ENCODE data around the gene ABCA13.

The ABCA13 gene

DNA sequence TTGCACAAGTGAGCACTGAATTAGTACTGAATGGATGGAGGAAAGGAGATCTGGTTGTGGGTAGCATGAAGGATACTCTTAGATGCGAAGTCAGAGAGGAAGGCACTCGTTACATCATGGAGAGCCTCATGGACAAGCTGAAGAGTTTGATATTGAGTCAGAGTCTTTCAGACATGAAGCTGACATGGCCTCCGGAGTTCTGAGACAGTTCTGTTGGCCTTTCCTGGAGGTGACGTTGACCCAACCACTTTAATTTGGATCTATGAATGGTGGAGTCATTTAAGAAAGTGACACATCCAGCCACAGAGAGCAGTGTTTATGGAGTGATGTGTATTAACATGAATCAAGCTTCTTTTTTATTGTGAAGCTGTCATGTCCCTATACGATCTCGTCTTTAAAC is 466.8 kb downstream of the ABCA13 start:
- Histone ChIP-seq H3K4me1 (peaks cover 9 to 15% (median 12%) of the 10 kb centered on the region in 10 experiments), H3K36me3 (no peaks in the 10 kb centered on the region), H3K27ac (no peak overlapping the region), H3K27me3 (no peaks in the 10 kb centered on the region), H3K9ac (no peak overlapping the region), H3K4me3 (no peak overlapping the region), H3K9me3 (replicated peaks in 1 of 11) (no peaks in the 10 kb centered on the region), H3K4me2 (peak overlapping the region in 1 of 11 experiments; percentile 74; a peak in 1 of 22 replicates), H4K20me1 (no peaks in the 10 kb centered on the region)
- TF ChIP-seq Cebpa-rat (IDR thresholded peaks at IDR 0.05), result no peak

DNA sequence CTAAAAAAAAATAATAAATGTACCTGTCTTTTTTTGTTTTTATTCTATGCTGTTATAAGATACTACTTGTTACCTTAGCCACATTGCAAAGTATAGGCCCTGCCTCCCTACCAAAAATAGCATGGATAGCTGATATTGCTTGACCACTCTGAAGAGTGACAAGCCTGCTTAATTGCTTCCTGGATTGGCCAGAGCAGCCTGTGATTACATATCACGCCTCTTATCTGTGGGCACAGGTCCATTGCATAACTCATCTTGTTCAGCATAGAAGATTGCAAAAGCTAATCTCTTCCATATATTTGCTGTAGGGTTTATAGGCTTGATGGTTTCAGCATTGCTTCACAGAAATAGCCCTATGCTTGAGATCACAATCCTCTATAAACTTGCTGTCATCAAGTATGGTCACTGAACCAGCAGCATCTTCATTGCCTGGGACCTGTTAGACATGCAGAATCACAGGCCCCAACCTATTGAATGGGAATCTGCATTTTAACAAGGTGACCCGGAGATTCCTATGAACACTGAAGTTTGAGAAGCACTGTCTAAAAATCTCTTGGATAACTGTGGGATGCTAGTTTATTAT is 472.3 kb downstream of the ABCA13 start:
- Histone ChIP-seq H3K9me3 (replicated peaks in 1 of 11) (no peaks in the 10 kb centered on the region), H3K9ac (no peak overlapping the region), H3K36me3 (no peaks in the 10 kb centered on the region), H3K27me3 (no peaks in the 10 kb centered on the region), H3K4me2 (no peak overlapping the region), H3K4me1 (peaks cover 9 to 10% (median 10%) of the 10 kb centered on the region in 10 experiments), H4K20me1 (no peaks in the 10 kb centered on the region), H3K4me3 (no peak overlapping the region), H3K27ac (no peak overlapping the region)
- no peak for TF ChIP-seq Cebpa-rat (IDR thresholded peaks at IDR 0.05)

DNA sequence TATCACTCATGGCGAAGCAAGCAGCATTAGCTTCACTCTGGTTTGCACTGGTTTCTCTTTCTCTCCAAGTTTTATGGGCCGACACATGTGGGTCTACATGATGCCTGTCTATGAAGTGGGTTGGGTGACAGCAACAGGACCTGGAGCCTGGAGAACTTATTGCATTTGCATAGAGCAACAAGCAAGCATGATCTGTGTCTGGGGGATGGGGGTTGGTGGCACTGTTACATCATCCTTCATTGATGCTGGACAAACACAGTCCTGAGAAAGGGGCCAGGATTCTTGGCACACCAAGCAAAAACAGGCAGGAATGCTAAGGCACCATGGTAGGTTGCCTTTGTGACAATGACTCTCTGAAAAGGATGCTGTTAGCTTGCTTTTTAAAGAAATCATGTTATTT is 486.9 kb downstream of the ABCA13 start:
- no peak overlapping the region for H3K27ac ChIP-seq
- no peaks in the 10 kb centered on the region for H3K4me1 ChIP-seq
- no peak overlapping the region for H3K9ac ChIP-seq
- H3K27me3 ChIP-seq, result no peaks in the 10 kb centered on the region
- no peak overlapping the region for H3K4me2 ChIP-seq
- no peaks in the 10 kb centered on the region for H3K36me3 ChIP-seq
- no peak for TF ChIP-seq Cebpa-rat (IDR thresholded peaks at IDR 0.05)
- H3K9me3 ChIP-seq (replicated peaks in 1 of 11), result peaks cover 0 to 9% (median 0%) of the 10 kb centered on the region in 11 experiments; a peak in 4 of 22 replicates
- no peaks in the 10 kb centered on the region for H4K20me1 ChIP-seq
- H3K4me3 ChIP-seq, result no peak overlapping the region

DNA sequence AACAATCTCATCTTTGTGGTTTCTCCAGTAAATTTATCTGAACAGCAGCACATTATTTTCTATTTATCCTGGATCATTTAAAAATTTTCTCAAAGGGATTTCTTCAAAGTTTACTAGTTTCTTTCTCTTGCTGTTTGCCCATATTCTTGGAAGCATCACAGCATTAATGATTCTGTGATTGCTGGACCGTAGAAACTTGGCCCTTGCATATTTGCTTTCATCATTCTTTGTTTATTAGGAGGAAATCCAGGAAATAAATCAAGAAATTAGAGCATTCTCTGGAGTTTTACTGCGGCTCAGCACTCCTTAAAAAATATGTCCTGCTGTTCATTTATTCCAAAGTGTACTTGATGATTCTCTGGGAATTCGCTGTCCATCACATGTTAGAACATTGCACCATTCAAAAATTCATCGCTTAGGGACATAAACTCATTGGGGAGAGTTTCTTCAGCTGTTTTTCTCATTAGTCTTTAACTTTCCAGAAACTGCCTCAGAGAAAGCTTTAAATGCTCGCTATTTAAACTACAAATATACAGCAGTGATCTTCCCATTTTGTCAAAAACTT is 489.1 kb downstream of the ABCA13 start:
- Histone ChIP-seq H3K4me3 (no peak overlapping the region), H3K9me3 (replicated peaks in 1 of 11) (peaks cover 0 to 14% (median 0%) of the 10 kb centered on the region in 11 experiments; a peak in 5 of 22 replicates), H3K9ac (no peak overlapping the region), H3K4me2 (no peak overlapping the region), H3K36me3 (no peaks in the 10 kb centered on the region), H3K27me3 (no peaks in the 10 kb centered on the region), H4K20me1 (no peaks in the 10 kb centered on the region), H3K4me1 (no peaks in the 10 kb centered on the region), H3K27ac (no peak overlapping the region)
- TF ChIP-seq Cebpa-rat (IDR thresholded peaks at IDR 0.05), result no peak

DNA sequence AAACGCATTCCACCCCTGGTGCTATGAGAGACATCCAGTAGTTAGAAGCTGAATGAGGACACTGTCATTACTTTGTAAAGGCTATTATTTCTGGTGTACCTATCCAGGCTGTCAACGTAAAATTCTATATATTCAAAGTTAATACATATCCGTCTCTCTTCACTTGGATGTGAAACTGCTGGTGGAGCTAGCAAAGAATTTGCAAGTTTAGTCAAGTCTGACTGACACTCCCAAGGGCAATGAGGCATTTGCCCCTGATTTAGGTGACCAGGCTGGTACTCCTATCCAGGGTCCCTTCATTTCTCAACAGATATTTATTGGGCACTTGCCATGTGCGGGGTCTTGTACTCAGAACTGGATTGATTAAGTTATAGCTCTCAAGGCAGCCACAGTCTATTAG is 493.0 kb downstream of the ABCA13 start:
- Histone ChIP-seq H4K20me1 (no peaks in the 10 kb centered on the region), H3K4me3 (no peak overlapping the region), H3K9me3 (replicated peaks in 1 of 11) (peaks cover 0 to 14% (median 0%) of the 10 kb centered on the region in 11 experiments; a peak in 5 of 22 replicates), H3K27ac (no peak overlapping the region), H3K27me3 (no peaks in the 10 kb centered on the region), H3K4me2 (no peak overlapping the region), H3K4me1 (peaks cover 0 to 17% (median 0%) of the 10 kb centered on the region in 10 experiments; a peak in 4 of 20 replicates), H3K9ac (no peak overlapping the region), H3K36me3 (no peaks in the 10 kb centered on the region)
- TF ChIP-seq Cebpa-rat (IDR thresholded peaks at IDR 0.05), result no peak

DNA sequence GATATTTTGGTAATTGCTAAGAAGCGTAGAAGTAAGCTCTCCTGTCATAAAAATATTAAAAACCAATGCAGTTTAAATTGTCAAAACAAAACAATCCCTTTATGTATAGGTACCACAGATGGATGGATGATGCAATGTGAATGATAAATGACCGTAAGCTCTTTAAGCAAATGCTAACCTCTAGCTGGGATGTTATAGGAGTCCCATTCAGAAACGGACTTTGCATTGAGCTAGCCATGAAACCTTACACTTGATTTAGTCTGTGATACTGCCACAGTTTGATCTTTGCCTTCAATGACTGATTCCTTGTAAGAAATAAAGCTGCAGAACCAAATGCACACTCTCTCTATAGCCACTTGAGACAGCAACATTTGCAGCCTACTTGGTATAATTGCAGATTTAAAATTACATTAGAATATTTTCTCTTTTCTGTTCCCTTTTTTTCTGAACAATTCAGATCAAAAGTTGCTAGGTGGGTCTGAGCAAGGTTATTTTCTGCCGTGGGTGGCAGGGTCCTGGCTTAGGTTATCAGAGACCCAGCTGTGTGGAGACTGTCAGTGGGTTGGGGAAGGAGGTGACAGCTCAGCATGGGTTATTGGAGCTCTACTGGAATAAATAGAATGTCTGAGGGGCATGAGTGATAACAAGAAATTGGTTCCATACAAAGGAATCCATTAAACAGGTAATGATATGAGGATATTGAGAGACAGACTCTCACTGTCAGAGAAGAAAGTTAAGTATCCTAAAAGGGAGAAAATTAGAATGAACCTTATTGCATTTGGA is 494.3 kb downstream of the ABCA13 start:
- peaks cover 0 to 17% (median 0%) of the 10 kb centered on the region in 10 experiments; a peak in 4 of 20 replicates for H3K4me1 ChIP-seq
- no peaks in the 10 kb centered on the region for H3K36me3 ChIP-seq
- no peak for TF ChIP-seq Cebpa-rat (IDR thresholded peaks at IDR 0.05)
- no peak overlapping the region for H3K4me3 ChIP-seq
- H3K9me3 ChIP-seq (replicated peaks in 1 of 11), result peaks cover 0 to 14% (median 0%) of the 10 kb centered on the region in 11 experiments; a peak in 5 of 22 replicates
- no peak overlapping the region for H3K4me2 ChIP-seq
- H3K9ac ChIP-seq, result no peak overlapping the region
- no peak overlapping the region for H3K27ac ChIP-seq
- no peaks in the 10 kb centered on the region for H3K27me3 ChIP-seq
- no peaks in the 10 kb centered on the region for H4K20me1 ChIP-seq

DNA sequence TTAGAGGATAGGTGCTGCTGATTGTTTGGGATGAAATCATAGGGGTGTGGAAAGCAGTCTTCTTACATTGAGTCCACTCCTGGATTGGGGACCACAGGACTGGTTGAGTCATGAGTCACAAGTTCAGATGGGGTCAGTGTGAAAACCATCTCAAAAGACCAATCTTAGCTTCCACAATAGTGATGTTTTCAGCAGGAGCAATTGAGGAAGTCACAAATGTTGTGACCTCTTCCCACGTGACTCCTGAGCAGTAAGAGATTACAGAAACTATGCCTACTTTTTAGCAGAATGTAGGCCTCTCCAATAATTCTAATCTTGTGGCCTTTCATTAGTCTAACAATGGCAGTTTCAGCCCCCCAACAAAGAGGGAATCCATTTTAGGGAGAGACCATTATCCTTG is 496.1 kb downstream of the ABCA13 start:
- Histone ChIP-seq H3K4me1 (peaks cover 0 to 17% (median 0%) of the 10 kb centered on the region in 10 experiments; a peak in 4 of 20 replicates), H3K9ac (no peak overlapping the region)

DNA sequence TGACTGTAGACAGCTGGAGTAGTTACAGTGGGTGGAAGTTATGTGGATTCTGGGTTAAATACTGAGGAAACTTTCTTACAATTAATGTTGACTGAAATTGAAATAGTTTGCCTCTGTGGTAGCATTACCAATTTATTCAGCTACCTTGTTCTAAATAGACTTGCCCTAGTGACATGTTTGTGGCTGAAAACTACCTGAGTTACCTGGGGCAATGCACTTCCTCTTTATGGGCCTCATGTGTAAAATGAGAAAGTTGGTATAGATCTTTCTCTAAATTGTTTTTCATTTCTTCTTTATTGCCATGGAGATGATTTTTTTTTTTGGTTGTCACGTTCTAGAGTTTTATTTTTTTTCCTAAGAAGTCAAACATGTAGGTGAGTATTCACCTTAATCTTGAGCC is 500.4 kb downstream of the ABCA13 start:
- Histone ChIP-seq H3K4me1 (peaks cover 0 to 17% (median 0%) of the 10 kb centered on the region in 10 experiments; a peak in 4 of 20 replicates), H3K9ac (no peak overlapping the region), H3K9me3 (replicated peaks in 1 of 11) (peaks cover 0 to 9% (median 2%) of the 10 kb centered on the region in 11 experiments; a peak in 5 of 22 replicates), H3K36me3 (no peaks in the 10 kb centered on the region), H3K27me3 (no peaks in the 10 kb centered on the region), H3K4me3 (no peak overlapping the region), H3K27ac (no peak overlapping the region), H3K4me2 (no peak overlapping the region), H4K20me1 (no peaks in the 10 kb centered on the region)
- no peak for TF ChIP-seq Cebpa-rat (IDR thresholded peaks at IDR 0.05)

More for the DNA sequence above, 496.1 kb downstream of the ABCA13 start:
- no peaks in the 10 kb centered on the region for H3K36me3 ChIP-seq
- H3K4me2 ChIP-seq, result peak overlapping the region in 2 of 11 experiments; percentile 63 to 65; a peak in 4 of 22 replicates
- no peaks in the 10 kb centered on the region for H4K20me1 ChIP-seq
- peak overlapping the region in 2 of 11 experiments; percentile 30 to 39; a peak in 3 of 22 replicates for H3K27ac ChIP-seq
- no peak overlapping the region for H3K4me3 ChIP-seq
- no peaks in the 10 kb centered on the region for H3K27me3 ChIP-seq
- peaks cover 0 to 7% (median 0%) of the 10 kb centered on the region in 11 experiments; a peak in 3 of 22 replicates for H3K9me3 ChIP-seq (replicated peaks in 1 of 11)
- TF ChIP-seq Cebpa-rat (IDR thresholded peaks at IDR 0.05), result no peak

DNA sequence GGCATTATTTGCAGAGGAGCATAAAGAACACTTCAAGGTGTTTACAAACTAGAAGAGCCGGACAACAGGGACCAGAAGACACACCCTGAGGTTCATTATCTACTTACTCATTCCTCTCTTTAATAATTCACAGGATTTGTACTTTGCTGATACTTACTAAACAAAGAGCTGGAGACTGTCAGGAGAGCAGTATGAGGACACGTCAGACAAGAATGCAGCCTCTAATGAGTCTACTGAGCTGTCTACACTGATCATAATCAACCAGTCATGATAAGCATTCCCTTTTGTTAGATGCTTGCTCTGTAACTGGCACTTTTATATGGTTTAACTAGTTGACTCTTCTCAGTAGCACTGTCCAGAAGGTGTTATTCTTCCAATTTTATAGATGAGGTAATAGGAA is 509.7 kb downstream of the ABCA13 start:
- Histone ChIP-seq H3K36me3 (no peaks in the 10 kb centered on the region), H3K4me1 (no peaks in the 10 kb centered on the region), H3K4me2 (no peak overlapping the region), H3K9me3 (replicated peaks in 1 of 11) (peaks cover 0 to 10% (median 3%) of the 10 kb centered on the region in 11 experiments; a peak in 6 of 22 replicates), H3K27ac (no peak overlapping the region), H3K27me3 (no peaks in the 10 kb centered on the region), H3K9ac (no peak overlapping the region), H4K20me1 (no peaks in the 10 kb centered on the region), H3K4me3 (no peak overlapping the region)
- TF ChIP-seq Cebpa-rat (IDR thresholded peaks at IDR 0.05), result no peak

Data from BLaER1 treated with 17β-estradiol and CSF1 and Interleukin-3, amounts not matched to agents 10 nM and 100 nM (cell line).